Measurements from ENCODE around the gene ELF4. TPM values are rescaled to one million over a fixed set of nuclear protein-coding genes. Genes with fewer than 3 reads are reported as not detected.

The ELF4 gene
- total RNA-seq, 1 experiment from 2014 or later: 0.81 TPM

GRCh38 chrX:130053236-130053635 lies 57.1 kb downstream of the ELF4 start:
- Histone ChIP-seq H3K4me2 (ENCODE audit: insufficient read depth, insufficient read length, low read length) (no peak overlapping the region), H4K5ac (ENCODE audit: insufficient read length, low read depth, low read length) (no peak overlapping the region), H4K91ac (ENCODE audit: insufficient read length, low read depth, low read length) (no peak overlapping the region), H3K23ac (ENCODE audit: insufficient read length, low read depth, low read length) (no peak overlapping the region), H3K23me2 (ENCODE audit: insufficient read length, low read depth, low read length, poor library complexity, severe bottlenecking) (no peaks in the 10 kb centered on the region), H2BK120ac (ENCODE audit: low read depth, low read length, poor library complexity, severe bottlenecking) (no peak overlapping the region), H2BK12ac (ENCODE audit: insufficient read length, low read depth, low read length) (no peak overlapping the region), H3K14ac (ENCODE audit: insufficient read depth, low read length) (no peak overlapping the region), H2BK15ac (ENCODE audit: low read depth, low read length) (no peak overlapping the region), H3K9ac (ENCODE audit: extremely low read depth, insufficient read length, low read length) (no peak overlapping the region), H2AK5ac (ENCODE audit: insufficient read length, low read length) (no peak overlapping the region), H2AFZ (ENCODE audit: low read length) (no peak overlapping the region), H3K4me1 (ENCODE audit: insufficient read depth, low read length) (no peaks in the 10 kb centered on the region; the same call in 1 of the 2 replicates), H2BK5ac (ENCODE audit: insufficient read length, low read length) (no peak overlapping the region), H3K18ac (ENCODE audit: insufficient read length, low read depth, low read length) (no peak overlapping the region), H3K4ac (ENCODE audit: low read depth, low read length) (no peak overlapping the region), H3K27ac (ENCODE audit: insufficient read length, low read depth, low read length) (no peak overlapping the region), H2BK20ac (ENCODE audit: low read depth, low read length, poor library complexity, severe bottlenecking) (no peak overlapping the region), H3K9me3 (ENCODE audit: control insufficient read depth, low read depth, low read length) (peaks cover 8% of the 10 kb centered on the region), H3K79me2 (ENCODE audit: insufficient read depth, low read length) (no peaks in the 10 kb centered on the region), H3T11ph (ENCODE audit: low read length) (no peak overlapping the region), H4K20me1 (ENCODE audit: control insufficient read depth, insufficient read depth, insufficient read length) (no peaks in the 10 kb centered on the region), H3K56ac (ENCODE audit: insufficient read length, low read depth, low read length) (no peak overlapping the region), H3K79me1 (ENCODE audit: insufficient read depth, low read depth, low read length, poor library complexity, severe bottlenecking) (no peaks in the 10 kb centered on the region), H3K27me3 (ENCODE audit: insufficient read depth, low read length) (no peaks in the 10 kb centered on the region), H4K8ac (replicated peaks; ENCODE audit: insufficient read length, low read depth, low read length) (no peak overlapping the region)
- peaks cover 2 to 20% of the 10 kb centered on the region in 2 experiments; a peak in 3 of 4 replicates for H3K4me1 Mint-ChIP-seq
- TF ChIP-seq CTCF (conservative IDR thresholded peaks at IDR 0.05): no peak
- H3K4me3 Mint-ChIP-seq: no peak overlapping the region
- no CpG with 5 or more reads among the region's 10 CpGs for WGBS (ENCODE audit: extremely low coverage, insufficient read length, low lambda C conversion rate)
- peaks cover 12 to 30% (median 25%) of the 10 kb centered on the region in 3 experiments for H3K36me3 Mint-ChIP-seq (ENCODE audit: insufficient read depth in 1 of 3, low read depth in 3 of 3)
- peaks cover 0 to 78% of the 10 kb centered on the region in 2 experiments; a peak in 2 of 5 replicates for H3K9me3 Mint-ChIP-seq
- DNase-seq: no peak
- peaks cover 8% of the 10 kb centered on the region for H3K27me3 Mint-ChIP-seq (ENCODE audit: low read depth)
- no peak overlapping the region for H3K27ac Mint-ChIP-seq

Data from H9 (cell line).